ENCODE results near the gene STK39. TPM values are rescaled to one million over a fixed set of nuclear protein-coding genes. Genes with fewer than 3 reads are reported as not detected.
"Not testable (repeated sequence)": the region's sequence is repeated elsewhere in the genome, so short reads cannot be mapped to it uniquely, and the experiment has no call there.

The STK39 gene
- total and polyA plus RNA-seq, 2 donors (not counting 1 experiment from before 2014, with no cell fraction given) = 16.7 to 30.1 TPM

GRCh38 chr2:168044176-168044575 is 203.2 kb downstream of the STK39 start:
- no peaks in the 10 kb centered on the region for H4K20me1 ChIP-seq (ENCODE audit: control insufficient read depth, extremely low read depth, insufficient read depth, low read length)

GRCh38 chr2:168042127-168042824 is 205.1 kb downstream of the STK39 start:
- not testable (repeated sequence) for H3K4me3 ChIP-seq (replicated peaks in 1 of 4; ENCODE audit: control extremely low read depth in 1 of 4, insufficient read depth in 1 of 4, low read depth in 3 of 4, low read length in 4 of 4); H3K9ac ChIP-seq (ENCODE audit: insufficient read depth, low read length); H3K27ac ChIP-seq (ENCODE audit: insufficient read depth, low read length); H2AFZ ChIP-seq (ENCODE audit: low read length); H3K4me1 ChIP-seq (ENCODE audit: control insufficient read depth, extremely low read depth, insufficient read depth, low read length); H3K4me2 ChIP-seq (ENCODE audit: extremely low read depth, insufficient read depth, low read length); DNase-seq (ENCODE audit: low read depth in 2 of 2); H3K79me2 ChIP-seq (ENCODE audit: control insufficient read depth, insufficient read depth, low read length); H3K27me3 ChIP-seq (ENCODE audit: control insufficient read depth, insufficient read depth, low read length); H3K9me3 ChIP-seq (ENCODE audit: control insufficient read depth, insufficient read depth, low read depth, low read length); H3K36me3 ChIP-seq (ENCODE audit: control insufficient read depth, insufficient read depth, low read length); H4K20me1 ChIP-seq (ENCODE audit: control insufficient read depth, extremely low read depth, insufficient read depth, low read length)

More at GRCh38 chr2:168044176-168044575, 203.2 kb downstream of the STK39 start:
- Histone ChIP-seq H3K4me1 (ENCODE audit: control insufficient read depth, extremely low read depth, insufficient read depth, low read length) (no peaks in the 10 kb centered on the region), H3K79me2 (ENCODE audit: control insufficient read depth, insufficient read depth, low read length) (no peaks in the 10 kb centered on the region), H3K4me3 (replicated peaks in 1 of 4; ENCODE audit: control extremely low read depth in 1 of 4, insufficient read depth in 1 of 4, low read depth in 3 of 4, low read length in 4 of 4) (no peak overlapping the region), H3K4me2 (ENCODE audit: extremely low read depth, insufficient read depth, low read length) (no peak overlapping the region), H3K27me3 (ENCODE audit: control insufficient read depth, insufficient read depth, low read length) (no peaks in the 10 kb centered on the region), H3K27ac (ENCODE audit: insufficient read depth, low read length) (no peak overlapping the region), H3K36me3 (ENCODE audit: control insufficient read depth, insufficient read depth, low read length) (no peaks in the 10 kb centered on the region), H2AFZ (ENCODE audit: low read length) (no peak overlapping the region), H3K9me3 (ENCODE audit: control insufficient read depth, insufficient read depth, low read depth, low read length) (no peaks in the 10 kb centered on the region), H3K9ac (ENCODE audit: insufficient read depth, low read length) (no peak overlapping the region)
- no peak for TF ChIP-seq CTCF (conservative IDR thresholded peaks at IDR 0.05 in 1 of 2, IDR thresholded peaks at IDR 0.05 in 1 of 2; ENCODE audit: low read depth in 1 of 2, low read length in 2 of 2)
- TF ChIP-seq EZH2 (IDR thresholded peaks at IDR 0.05; ENCODE audit: low read length, missing control alignments) = no peak
- no peak for DNase-seq (ENCODE audit: low read depth in 2 of 2)

- Histone ChIP-seq H3K36me3 (ENCODE audit: control insufficient read depth, insufficient read depth, low read length) (no peaks in the 10 kb centered on the region), H3K4me2 (ENCODE audit: extremely low read depth, insufficient read depth, low read length) (no peak overlapping the region), H3K79me2 (ENCODE audit: control insufficient read depth, insufficient read depth, low read length) (no peaks in the 10 kb centered on the region), H4K20me1 (ENCODE audit: control insufficient read depth, extremely low read depth, insufficient read depth, low read length) (no peaks in the 10 kb centered on the region), H3K9me3 (ENCODE audit: control insufficient read depth, insufficient read depth, low read depth, low read length) (no peaks in the 10 kb centered on the region), H3K4me3 (replicated peaks in 1 of 4; ENCODE audit: control extremely low read depth in 1 of 4, insufficient read depth in 1 of 4, low read depth in 3 of 4, low read length in 4 of 4) (no peak overlapping the region), H3K27ac (ENCODE audit: insufficient read depth, low read length) (no peak overlapping the region), H3K27me3 (ENCODE audit: control insufficient read depth, insufficient read depth, low read length) (no peaks in the 10 kb centered on the region), H3K4me1 (ENCODE audit: control insufficient read depth, extremely low read depth, insufficient read depth, low read length) (no peaks in the 10 kb centered on the region), H3K9ac (ENCODE audit: insufficient read depth, low read length) (no peak overlapping the region), H2AFZ (ENCODE audit: low read length) (no peak overlapping the region)
- no peak for DNase-seq (ENCODE audit: low read depth in 2 of 2)
- TF ChIP-seq EZH2 (IDR thresholded peaks at IDR 0.05; ENCODE audit: low read length, missing control alignments) (no peak), CTCF (conservative IDR thresholded peaks at IDR 0.05 in 1 of 2, IDR thresholded peaks at IDR 0.05 in 1 of 2; ENCODE audit: low read depth in 1 of 2, low read length in 2 of 2) (no peak)
Observed at GRCh38 chr2:168039881-168040280, 207.5 kb downstream of the STK39 start.

All from fibroblast of lung (primary cell).